Body of pancreas (tissue), 4 donors: Measurements from ENCODE around the gene TTYH1.

Experiments
- POLR2A ChIP-seq, 3 donors: fragments of 450-650 bp; IDR thresholded peaks; one replicate each; pipeline ENCODE4 v1.6.1; 2016; ENCODE audit warnings: antibody characterized with exemption in 3 of 3, mild to moderate bottlenecking in 2 of 3
- TF ChIP-seq, protein P1 (sequence below), 7 experiments: fragments of 450-650 bp in 4 of 7; fragments of 200-600 bp in 3 of 7; sonication (generic) in 3 of 7; IDR thresholded peaks; one replicate each; pipeline ENCODE4 v1.5.1; 2016 to 2019; ENCODE audit warnings: antibody characterized with exemption in 7 of 7

DNA sequence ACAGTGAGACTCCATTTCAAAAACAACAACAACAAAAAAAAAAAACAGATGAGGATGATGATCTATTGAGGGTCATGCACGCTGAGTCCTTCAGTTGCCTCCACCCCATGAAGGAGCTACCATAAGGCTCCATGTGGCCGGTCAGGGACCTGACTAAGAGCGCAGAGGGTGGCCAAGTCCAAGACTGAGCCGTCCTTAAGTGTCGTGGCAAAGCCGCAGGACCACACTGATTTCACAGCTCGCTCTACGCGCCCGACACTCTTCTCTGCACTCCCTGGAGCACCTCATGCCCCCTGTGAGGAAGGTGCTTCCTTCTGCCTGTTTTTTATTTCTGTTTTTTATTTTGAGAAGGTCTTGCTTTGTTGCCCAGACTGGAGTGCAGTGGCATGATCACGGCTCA lies 12.3 kb downstream of the TTYH1 start:
- TF ChIP-seq, protein P1, sequence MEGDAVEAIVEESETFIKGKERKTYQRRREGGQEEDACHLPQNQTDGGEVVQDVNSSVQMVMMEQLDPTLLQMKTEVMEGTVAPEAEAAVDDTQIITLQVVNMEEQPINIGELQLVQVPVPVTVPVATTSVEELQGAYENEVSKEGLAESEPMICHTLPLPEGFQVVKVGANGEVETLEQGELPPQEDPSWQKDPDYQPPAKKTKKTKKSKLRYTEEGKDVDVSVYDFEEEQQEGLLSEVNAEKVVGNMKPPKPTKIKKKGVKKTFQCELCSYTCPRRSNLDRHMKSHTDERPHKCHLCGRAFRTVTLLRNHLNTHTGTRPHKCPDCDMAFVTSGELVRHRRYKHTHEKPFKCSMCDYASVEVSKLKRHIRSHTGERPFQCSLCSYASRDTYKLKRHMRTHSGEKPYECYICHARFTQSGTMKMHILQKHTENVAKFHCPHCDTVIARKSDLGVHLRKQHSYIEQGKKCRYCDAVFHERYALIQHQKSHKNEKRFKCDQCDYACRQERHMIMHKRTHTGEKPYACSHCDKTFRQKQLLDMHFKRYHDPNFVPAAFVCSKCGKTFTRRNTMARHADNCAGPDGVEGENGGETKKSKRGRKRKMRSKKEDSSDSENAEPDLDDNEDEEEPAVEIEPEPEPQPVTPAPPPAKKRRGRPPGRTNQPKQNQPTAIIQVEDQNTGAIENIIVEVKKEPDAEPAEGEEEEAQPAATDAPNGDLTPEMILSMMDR (IDR thresholded peaks at IDR 0.05), result no peak
- TF ChIP-seq POLR2A (IDR thresholded peaks at IDR 0.05), result no peak
